GM19099 (cell line): ENCODE data around the gene CAPN3.

ENCODE experiments used
- POLR2A ChIP-seq: IDR thresholded peaks from 3 replicates; pipeline ENCODE4 v1.6.1; 2011; ENCODE audit warnings: low read depth; ENCODE audit not compliant: insufficient read length; ENCODE audit errors: extremely low read depth

Gene CAPN3

GRCh38 chr15:42359249-42359648 is at the start of gene CAPN3:
Gene CAPN3 (plus strand): TSS chr15:42359501. CDS start chr15:42359806, 305 bp downstream.
- TF ChIP-seq POLR2A: no peak

- TF ChIP-seq POLR2A: no peak
Measured at GRCh38 chr15:42313463-42313862, 45.8 kb upstream of the CAPN3 start.

GRCh38 chr15:42314818-42315217 is 44.5 kb upstream of the CAPN3 start:
- TF ChIP-seq POLR2A: no peak

GRCh38 chr15:42315521-42315920 is 43.8 kb upstream of the CAPN3 start:
- no peak for TF ChIP-seq POLR2A

- TF ChIP-seq POLR2A: no peak
Measured at GRCh38 chr15:42319206-42319605, 40.1 kb upstream of the CAPN3 start.

GRCh38 chr15:42324308-42324707 is 35.0 kb upstream of the CAPN3 start:
- no peak for TF ChIP-seq POLR2A

GRCh38 chr15:42329161-42329560 is 30.1 kb upstream of the CAPN3 start:
- TF ChIP-seq POLR2A: no peak

- no peak for TF ChIP-seq POLR2A
Measured at GRCh38 chr15:42329992-42330391, 29.3 kb upstream of the CAPN3 start.

- TF ChIP-seq POLR2A: no peak
Measured at GRCh38 chr15:42331235-42331634, 28.1 kb upstream of the CAPN3 start.

GRCh38 chr15:42332331-42332730 is 27.0 kb upstream of the CAPN3 start:
- TF ChIP-seq POLR2A: no peak

GRCh38 chr15:42335074-42335473 is 24.2 kb upstream of the CAPN3 start:
- no peak for TF ChIP-seq POLR2A

- TF ChIP-seq POLR2A: no peak
Measured at GRCh38 chr15:42338500-42338899, 20.8 kb upstream of the CAPN3 start.

GRCh38 chr15:42343596-42344232 is 15.6 kb upstream of the CAPN3 start:
- no peak for TF ChIP-seq POLR2A

GRCh38 chr15:42344763-42345162 is 14.5 kb upstream of the CAPN3 start:
- TF ChIP-seq POLR2A: no peak

- TF ChIP-seq POLR2A: no peak
Measured at GRCh38 chr15:42345504-42345903, 13.8 kb upstream of the CAPN3 start.

GRCh38 chr15:42348083-42348482 is 11.2 kb upstream of the CAPN3 start:
- TF ChIP-seq POLR2A: no peak

- no peak for TF ChIP-seq POLR2A
Measured at GRCh38 chr15:42349186-42349585, 10.1 kb upstream of the CAPN3 start.
